ENCODE data around the gene ALK. TPM values are rescaled to one million over a fixed set of nuclear protein-coding genes. Genes with fewer than 3 reads are reported as not detected.

ALK gene
- total RNA-seq, 3 donors from 2014 or later = 0.07 to 2.4 (median 0.09) TPM

DNA sequence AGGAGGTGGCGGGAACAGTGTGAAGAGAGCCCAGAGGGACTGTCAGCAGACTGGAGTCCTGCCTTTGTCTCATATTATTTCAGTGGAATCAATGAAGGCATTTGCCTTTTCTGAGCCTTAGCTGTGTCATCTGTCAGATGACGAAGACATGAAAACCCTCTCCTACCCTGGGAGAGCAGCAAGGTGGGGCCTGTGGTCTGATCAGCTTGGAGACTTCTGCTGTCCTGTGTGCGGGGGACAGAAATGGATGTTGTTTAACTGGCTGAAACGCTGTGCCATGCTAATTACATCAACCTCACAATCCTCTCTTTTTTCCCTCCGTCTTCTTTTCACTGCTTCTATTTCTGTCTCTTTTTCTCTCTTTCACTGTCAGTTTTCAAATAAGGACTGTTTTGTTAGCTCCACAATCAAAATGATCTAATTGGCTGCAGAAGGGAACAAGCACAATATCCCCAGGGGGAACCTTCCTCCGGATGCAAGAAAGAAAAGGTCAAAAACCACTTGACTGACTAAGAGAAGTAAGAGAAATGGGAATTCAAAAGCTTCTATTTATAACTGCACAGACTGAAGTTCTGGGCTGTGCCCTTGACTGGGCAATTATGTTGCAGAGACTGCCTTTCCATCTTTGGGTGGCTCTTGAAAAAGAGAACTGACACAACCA lies 466.1 kb downstream of the ALK start:
- Histone ChIP-seq H3K4me3 (no peak overlapping the region), H3K9me3 (no peaks in the 10 kb centered on the region), H3K36me3 (ENCODE audit: low read depth) (no peaks in the 10 kb centered on the region), H3K4me1 (ENCODE audit: low read depth) (no peaks in the 10 kb centered on the region)
- TF ChIP-seq, protein P1, sequence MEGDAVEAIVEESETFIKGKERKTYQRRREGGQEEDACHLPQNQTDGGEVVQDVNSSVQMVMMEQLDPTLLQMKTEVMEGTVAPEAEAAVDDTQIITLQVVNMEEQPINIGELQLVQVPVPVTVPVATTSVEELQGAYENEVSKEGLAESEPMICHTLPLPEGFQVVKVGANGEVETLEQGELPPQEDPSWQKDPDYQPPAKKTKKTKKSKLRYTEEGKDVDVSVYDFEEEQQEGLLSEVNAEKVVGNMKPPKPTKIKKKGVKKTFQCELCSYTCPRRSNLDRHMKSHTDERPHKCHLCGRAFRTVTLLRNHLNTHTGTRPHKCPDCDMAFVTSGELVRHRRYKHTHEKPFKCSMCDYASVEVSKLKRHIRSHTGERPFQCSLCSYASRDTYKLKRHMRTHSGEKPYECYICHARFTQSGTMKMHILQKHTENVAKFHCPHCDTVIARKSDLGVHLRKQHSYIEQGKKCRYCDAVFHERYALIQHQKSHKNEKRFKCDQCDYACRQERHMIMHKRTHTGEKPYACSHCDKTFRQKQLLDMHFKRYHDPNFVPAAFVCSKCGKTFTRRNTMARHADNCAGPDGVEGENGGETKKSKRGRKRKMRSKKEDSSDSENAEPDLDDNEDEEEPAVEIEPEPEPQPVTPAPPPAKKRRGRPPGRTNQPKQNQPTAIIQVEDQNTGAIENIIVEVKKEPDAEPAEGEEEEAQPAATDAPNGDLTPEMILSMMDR (IDR thresholded peaks at IDR 0.05) = no peak
- intact Hi-C loops (cut with DNase I, micrococcal nuclease) = no loop called here
- ATAC-seq (no peak), DNase-seq (no peak)

DNA sequence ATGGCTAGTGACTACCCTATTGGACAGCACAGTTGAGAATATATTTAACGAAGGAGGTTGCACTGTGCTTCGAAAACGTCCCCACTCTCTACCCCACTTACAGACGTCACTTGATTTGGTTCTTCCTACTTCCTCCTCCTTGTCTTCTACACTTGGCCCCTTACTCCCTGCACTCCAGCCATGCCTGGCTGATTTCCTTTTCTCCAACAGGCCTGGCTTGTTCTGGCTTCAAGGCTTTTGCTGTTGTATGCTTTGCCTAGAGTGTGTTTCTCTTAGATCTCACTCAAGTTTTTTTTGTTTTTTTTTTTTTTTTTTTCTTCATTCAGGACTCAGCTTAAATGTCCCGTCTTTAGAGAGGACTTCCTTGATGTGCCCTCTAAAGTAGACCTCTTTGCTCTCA lies 469.4 kb downstream of the ALK start:
- intact Hi-C loops (cut with DNase I, micrococcal nuclease) = no loop called here
- Histone ChIP-seq H3K4me1 (ENCODE audit: low read depth) (no peaks in the 10 kb centered on the region), H3K4me3 (no peak overlapping the region), H3K9me3 (no peaks in the 10 kb centered on the region), H3K36me3 (ENCODE audit: low read depth) (no peaks in the 10 kb centered on the region)
- DNase-seq (no peak), ATAC-seq (no peak)
- TF ChIP-seq, protein P1 (IDR thresholded peaks at IDR 0.05) = no peak

DNA sequence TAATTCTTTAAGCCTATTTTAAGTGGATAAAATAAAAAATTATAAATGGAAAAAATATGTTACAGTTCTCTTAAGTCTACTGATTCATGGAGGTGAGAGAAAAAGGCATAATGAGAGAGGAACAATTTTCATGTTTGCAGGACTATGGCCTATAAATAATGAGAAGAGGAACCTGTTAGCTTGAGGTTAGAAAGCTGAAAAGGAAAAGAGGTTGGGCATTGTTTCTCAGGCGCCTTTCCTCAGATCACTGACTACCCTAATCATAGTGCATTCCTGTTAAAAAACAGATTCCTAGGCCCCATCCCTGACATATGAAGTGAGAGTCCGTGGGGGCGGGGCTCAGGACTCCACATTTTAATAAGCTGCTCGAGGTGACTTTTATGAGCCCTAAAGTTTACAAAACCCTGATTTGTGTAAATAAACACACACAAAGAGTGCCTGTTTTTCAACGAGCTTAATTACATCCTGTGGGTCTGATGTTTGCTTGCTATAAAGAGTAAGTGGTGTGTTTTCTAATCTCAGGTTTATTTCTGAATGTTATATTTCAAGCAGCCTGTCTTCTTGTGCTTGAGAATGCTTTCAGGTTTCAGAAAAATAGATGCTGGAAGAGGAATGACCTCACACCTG lies 470.7 kb downstream of the ALK start:
- ATAC-seq (peak; percentile 56), DNase-seq (peak in 1 of 3 donors; percentile 39)
- Histone ChIP-seq H3K36me3 (ENCODE audit: low read depth) (no peaks in the 10 kb centered on the region), H3K9me3 (no peaks in the 10 kb centered on the region), H3K4me3 (no peak overlapping the region), H3K4me1 (ENCODE audit: low read depth) (no peaks in the 10 kb centered on the region)
- TF ChIP-seq, protein P1 (IDR thresholded peaks at IDR 0.05) = no peak
- intact Hi-C loops (cut with DNase I, micrococcal nuclease) = no loop called here

DNA sequence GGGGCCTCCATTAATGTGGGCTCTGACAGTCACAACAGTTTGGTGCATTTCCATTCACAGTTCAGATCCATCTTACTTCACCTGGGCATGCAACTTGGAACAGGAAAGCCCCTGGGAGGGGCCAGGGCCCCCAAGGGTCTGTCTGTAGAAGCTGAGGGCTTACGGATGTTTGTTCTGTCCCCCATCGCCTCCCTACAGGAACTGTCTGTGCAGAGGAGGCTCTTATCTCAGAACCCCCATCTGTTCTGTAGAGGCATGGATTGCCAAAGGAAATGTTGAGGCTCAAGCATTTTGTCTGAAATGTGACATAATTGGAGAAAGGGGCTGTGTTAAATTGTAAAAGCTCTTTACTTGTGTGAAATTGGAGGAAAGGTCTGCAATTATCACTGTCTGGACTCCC lies 471.9 kb downstream of the ALK start:
- no peak for ATAC-seq
- intact Hi-C loops (cut with DNase I, micrococcal nuclease) = no loop called here
- H3K4me1 ChIP-seq (ENCODE audit: low read depth) = no peaks in the 10 kb centered on the region
- TF ChIP-seq, protein P1 (IDR thresholded peaks at IDR 0.05) = no peak
- DNase-seq = no peak
- H3K9me3 ChIP-seq = no peaks in the 10 kb centered on the region
- no peak overlapping the region for H3K4me3 ChIP-seq
- H3K36me3 ChIP-seq (ENCODE audit: low read depth) = no peaks in the 10 kb centered on the region

DNA sequence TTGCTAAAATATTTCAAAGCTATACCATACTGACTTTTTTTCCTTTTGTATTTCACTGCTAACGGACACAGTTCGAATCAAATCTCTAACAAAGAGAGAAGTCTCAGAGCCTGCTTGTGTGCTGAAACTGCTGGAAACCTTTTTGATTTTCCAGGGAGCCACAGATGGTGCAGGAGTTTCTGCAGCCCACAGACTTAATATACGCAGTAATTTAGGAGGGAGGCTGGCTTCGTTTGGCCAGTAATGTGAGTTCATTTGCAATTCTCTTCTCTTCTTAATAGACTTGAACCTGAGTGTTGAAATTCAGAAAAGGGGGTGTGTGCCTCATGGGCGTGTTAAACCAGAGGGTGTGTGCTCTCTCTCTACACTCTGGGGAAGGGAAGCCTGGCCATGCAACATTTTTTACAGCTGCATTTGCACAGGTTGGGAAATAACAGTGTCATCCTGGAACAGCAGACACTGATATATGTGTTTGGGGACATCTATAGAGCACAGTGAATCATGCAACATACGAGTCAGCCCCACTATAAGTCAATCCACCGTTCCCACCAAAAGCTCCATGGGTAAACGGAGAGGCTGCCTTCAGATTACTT lies 473.2 kb downstream of the ALK start:
- H3K9me3 ChIP-seq = no peaks in the 10 kb centered on the region
- intact Hi-C loops (cut with DNase I, micrococcal nuclease) = no loop called here
- DNase-seq (no peak), ATAC-seq (no peak)
- H3K36me3 ChIP-seq (ENCODE audit: low read depth) = no peaks in the 10 kb centered on the region
- no peak overlapping the region for H3K4me3 ChIP-seq
- TF ChIP-seq, protein P1 (IDR thresholded peaks at IDR 0.05) = no peak
- H3K4me1 ChIP-seq (ENCODE audit: low read depth) = no peaks in the 10 kb centered on the region

Measured in mucosa of descending colon (tissue), 3 donors.